NT2/D1 (cell line): ENCODE results near the gene MED12L.

Source experiments
- SUZ12 ChIP-seq: IDR thresholded peaks from 2 replicates; pipeline ENCODE4 v1.6.1; 2011; ENCODE audit not compliant: insufficient read length, insufficient read depth; ENCODE audit errors: extremely low read depth
- ZNF274 ChIP-seq: IDR thresholded peaks from 2 replicates; pipeline ENCODE4 v1.6.1; 2011; ENCODE audit warnings: mild to moderate bottlenecking, low read depth, low read length

- TF ChIP-seq ZNF274 (no peak), SUZ12 (no peak)
These were observed 377.5 kb downstream of the MED12L start for GRCh38 chr3:151462991-151463390.
